ENCODE measurements around the gene MSL1.

The MSL1 gene

GRCh38 chr17:40105861-40106759, 15.7 kb upstream of the MSL1 start:
- no peak for DNase-seq

- DNase-seq, result no peak
Measured at GRCh38 chr17:40106760-40107521, 14.8 kb upstream of the MSL1 start.

GRCh38 chr17:40107522-40108174, 14.1 kb upstream of the MSL1 start:
- DNase-seq, result no peak

DNA sequence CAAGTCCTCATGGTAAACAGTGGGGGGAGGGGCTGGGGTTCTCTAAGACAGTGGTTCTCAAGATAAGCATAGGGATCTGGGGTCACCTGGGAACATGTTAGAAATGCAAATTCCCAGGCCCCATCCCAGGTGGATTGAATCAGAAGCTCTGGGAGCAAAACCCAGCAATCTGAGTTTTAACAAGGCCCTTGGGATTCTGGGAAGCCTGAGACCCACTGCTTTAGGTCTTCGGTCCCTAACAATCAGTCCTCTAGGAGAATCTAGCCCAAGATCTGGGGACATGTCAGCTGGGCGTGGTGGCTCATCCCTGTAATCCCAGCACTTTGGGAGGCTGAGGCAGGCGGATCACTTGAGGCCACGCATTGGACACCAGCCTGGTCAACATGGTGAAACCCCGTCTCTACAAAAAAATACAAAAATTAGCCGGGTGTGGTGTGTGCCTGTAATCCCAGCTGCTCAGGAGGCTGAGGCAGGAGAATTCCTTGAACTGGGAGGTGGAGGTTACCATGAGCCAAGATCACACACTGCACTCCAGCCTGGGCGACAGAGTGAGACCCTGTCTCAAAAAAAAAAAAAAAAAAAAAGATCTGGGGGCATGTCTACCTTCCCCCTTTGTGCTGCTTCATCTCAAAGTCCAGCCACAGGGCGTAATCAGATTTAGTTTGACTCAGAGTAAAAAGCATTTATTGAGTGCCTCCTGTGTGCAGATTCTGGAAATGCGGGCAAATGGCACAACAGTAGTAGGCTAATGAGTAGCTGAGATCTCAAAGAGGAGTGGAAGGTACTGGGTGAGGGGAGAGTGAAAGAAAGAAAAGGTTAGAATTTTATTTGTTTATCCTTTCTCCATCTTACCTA, 12.6 kb upstream of the MSL1 start:
- no peak for DNase-seq

DNA sequence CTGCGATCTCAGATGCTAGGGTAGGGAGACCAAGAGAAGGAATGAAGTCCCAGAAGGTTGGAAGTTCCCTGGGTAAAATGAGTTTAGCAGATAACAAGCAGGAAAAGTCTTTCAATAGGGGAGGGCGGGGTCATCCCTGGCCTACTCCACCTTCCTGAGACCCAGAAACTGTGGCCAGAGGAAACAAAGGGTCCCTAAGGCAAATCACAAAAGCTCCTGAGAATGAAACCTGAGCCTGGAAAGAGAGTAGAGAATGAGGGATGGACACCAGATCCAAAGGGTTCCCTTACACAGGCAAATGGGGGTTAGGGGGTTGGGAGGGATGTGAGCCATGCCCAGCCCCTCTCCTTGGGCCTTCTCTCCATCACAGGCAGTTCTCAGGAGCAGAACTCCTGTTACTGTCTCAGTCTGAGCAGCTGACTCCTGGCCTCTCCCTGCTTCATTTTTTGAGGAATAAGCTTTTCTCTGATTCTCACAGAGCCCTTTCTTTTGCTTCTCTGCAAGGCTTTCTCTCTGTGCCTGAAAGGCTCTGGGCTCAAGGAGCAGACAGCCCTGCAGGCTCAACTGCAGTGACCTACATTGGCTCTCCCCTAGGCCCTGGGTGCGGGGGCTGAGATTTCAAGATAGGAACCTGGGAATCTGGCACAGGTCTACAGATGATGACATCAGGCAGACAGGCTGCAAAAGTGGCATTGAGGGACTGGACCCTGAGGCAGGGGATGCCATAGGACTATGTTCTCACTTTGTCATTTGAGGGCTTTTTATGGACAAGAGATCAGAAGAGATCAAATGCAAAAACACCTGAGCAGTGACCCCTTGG, 11.5 kb upstream of the MSL1 start:
- DNase-seq, result no peak

- peak; percentile 57 for DNase-seq
Measured at GRCh38 chr17:40111221-40112128, 10.3 kb upstream of the MSL1 start.

DNA sequence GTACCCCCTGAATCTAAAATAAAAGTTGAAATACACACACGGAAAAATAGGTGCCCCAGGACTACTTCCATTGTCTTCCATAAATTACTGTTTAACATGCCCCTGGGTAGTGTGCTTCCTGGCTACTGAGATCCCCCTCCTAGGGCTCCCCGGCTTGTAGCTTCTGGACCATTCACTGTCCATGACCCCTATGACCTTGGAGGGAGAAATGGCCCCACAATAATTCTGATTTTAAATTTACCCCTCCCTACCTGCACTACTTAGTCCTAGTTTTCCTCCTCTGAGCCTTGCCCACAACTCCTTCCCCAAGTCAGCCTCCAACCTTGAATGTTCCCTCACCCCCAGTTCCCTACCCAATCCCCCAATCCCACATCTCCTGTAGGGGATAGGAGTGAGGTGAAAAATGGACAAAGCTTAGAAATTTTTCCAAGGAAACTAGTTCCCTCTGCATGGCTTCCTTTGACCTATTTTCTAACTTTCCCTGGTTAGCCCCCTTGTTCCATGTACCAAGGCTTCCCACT, 9.5 kb upstream of the MSL1 start:
- no peak for DNase-seq

DNA sequence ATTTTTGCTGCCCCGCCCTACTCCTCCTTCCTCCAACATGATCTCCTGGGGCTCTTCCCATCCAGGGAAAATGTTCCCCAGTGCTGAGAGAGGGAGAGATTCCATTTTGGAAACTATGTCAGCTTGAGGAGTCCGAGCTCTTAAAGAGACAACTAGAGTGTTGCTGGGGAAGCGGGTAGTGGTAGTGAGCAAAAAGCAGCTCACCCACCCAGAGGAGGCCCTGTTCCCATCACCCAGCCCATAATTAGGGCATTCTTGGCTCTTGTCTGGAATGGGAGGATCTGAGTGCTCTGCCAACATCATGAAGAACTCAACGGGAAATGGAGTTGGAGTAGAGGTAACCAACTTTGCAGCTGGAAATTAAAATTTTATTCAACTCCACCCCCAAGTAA, 9.1 kb upstream of the MSL1 start:
- DNase-seq, result no peak

- DNase-seq, result peak; percentile 93
Measured at GRCh38 chr17:40113110-40113906, 8.5 kb upstream of the MSL1 start.

DNA sequence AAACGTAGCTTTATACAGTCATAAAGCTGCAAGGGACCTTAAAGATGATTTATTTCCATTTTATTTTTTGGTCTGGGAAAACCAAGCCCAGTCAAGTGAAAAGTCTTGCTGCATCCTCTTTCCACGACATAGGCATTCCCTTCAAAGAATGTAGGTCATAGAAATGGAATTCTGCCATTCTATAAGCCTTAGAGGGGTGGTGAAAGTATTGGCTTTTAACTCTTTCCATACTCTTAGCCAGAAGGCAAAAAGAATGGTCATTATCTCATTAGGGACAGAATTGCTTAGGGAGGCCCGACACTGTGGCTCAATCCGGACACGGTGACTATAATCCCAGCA, 7.9 kb upstream of the MSL1 start:
- no peak for DNase-seq

DNA sequence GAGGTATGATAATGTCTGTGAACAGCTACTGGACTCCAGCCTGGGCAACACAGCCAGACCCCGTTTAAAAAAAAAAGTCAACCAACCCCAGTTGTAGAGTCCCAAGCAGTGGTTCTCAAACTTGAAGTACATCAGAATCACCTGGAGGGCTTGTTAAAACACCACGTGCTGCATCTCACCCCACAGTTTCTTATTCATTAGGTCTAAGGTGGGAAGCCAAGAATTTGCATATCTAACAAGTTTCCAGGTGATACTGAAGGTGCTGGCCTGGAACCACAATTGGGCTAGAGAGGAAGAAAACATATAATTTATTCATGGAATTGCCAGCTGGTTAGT, 6.7 kb upstream of the MSL1 start:
- no peak for DNase-seq

DNA sequence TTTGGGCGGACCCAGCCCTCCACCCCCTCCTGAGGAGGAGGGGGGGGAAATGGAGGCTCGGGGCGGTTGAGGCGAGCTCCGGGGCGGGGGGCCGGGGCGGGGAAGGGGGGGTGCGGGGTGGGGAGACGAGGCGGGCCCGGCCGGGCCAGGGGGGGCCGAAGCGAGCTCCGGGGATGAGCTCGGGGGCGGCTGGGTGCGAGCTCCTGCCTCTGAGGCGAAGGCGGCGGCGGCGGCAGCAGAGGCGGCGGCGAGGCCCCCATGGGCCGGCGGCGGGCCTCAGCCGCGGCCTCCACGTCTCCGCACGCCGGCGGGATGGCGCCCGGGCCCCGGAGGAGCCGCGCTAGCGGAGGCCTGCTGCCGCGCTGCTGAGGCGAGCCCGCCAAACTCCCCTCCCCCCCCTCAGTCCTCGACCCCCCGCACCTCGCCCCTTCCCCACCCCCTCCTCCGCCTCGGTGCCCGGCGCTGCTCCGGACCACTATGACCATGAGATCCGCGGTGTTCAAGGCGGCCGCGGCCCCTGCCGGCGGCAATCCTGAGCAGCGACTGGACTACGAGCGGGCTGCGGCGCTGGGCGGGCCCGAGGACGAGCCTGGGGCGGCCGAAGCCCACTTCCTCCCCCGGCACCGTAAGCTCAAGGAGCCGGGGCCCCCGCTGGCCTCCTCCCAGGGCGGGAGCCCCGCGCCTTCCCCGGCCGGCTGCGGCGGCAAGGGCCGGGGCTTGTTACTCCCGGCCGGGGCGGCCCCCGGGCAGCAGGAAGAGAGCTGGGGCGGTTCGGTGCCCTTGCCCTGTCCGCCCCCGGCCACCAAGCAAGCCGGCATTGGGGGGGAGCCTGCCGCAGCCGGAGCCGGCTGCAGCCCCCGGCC, 596 bp downstream of the MSL1 start:
- no peak for DNase-seq

- no peak for DNase-seq
Measured at GRCh38 chr17:40122999-40123810, 1.4 kb downstream of the MSL1 start.

DNA sequence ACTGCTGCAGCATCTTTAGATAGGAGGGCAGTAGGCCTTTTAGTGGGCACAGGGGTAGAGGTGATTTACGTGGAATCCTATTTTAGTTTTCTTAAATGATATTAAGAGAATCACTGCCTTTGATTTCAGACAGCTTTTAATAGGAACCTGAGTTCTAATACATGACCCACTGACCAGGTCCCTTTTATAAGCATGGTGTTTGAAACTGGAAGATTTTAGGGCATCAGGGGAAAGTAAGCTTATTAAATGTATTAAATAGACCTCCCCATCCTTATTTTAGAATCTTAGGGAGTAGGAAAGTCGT, 2.0 kb downstream of the MSL1 start:
- DNase-seq, result no peak

DNA sequence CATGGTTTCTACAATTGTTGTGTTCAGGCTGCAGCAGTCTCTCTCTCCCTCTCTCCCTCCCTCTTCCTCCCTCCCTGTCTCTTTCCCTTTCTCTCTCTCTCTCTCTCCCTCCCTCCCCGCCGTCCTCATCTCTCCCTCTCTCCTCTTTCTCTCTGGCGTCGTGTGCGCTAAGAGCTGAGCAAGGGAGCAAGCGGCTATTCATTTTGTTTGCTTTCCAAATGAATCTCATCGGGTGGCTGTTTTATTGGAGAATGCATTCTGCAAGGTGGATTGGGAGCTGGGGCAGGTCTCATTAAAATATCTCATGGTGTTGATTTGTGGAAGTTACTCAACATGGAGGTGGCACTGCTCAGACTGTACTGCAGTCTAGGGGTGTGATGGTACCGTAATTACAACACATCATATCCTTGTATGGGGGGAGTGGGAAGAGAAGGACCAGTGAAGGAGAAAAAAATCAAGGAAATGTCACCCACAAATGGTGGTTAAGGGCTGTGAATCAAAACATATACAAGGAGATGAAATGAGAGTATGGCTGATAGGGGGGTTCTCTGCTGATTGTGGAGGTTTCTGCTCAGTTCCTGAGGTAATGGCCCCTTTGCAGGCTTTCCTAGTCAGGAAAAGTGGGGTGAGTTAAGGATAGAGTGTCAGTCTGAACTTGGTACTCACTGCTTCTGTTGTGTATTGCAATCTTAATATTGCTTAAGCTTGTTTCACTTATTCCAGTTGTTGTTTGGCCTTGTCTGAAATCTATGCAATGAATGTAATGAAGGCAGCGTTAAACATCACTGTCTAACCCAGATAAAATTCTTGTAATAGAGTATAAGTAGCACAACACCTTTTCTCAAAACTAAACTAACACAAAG, 2.7 kb downstream of the MSL1 start:
- DNase-seq, result no peak

GRCh38 chr17:40129498-40129897, 7.7 kb downstream of the MSL1 start:
- no peak for DNase-seq
